Stimulated activated CD4-positive, alpha-beta T cell treated with anti-CD3 and anti-CD28 coated beads, TNF-alpha, amount 100 ng/mL, for 1 hour (primary cell): ENCODE data around the gene NEK7.

ENCODE experiments used
- DNase-seq, 3 donors: peaks; one replicate each; pipeline ENCODE4 v3.0.0-alpha.2; 2020; ENCODE audit warnings: low read depth in 3 of 3, low spot score in 1 of 3

NEK7 gene

DNA sequence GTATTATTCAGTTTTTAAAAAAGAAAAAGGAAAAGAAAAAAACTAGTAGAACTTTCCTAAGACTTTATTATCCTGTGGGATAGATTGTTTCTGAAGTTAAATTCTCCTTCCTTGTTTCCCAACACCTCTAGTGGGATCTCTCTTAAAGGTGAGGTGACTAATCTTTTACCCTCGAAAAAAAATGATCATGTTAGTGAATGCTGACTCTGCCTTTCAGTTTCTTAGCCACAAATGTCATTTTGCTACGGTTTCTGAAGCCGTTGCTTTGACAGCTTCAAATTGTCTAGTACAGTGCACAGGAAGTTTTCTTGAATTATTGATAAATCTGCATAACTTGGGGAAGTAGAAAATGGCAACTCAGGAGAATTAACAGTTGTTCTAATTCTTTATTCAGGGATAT, 13.0 kb upstream of the NEK7 start:
- no peak for DNase-seq

DNA sequence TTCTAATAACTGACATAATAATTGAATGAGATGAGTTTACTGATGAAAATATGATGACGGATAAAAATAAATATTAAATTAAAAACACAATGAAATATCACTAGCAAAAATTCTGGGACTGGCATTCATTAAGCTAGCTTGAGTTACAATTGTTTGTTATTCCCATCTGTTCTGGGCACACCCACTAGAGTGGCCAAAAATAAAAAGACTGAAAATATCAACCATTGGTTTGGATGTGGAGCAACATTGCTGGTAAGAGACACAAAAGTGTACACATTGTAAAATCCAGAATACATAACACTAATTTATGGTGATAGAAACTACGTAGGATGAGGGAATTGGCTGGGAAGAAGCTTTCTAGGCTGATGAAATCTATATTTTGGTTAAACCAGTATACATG, 9.6 kb upstream of the NEK7 start:
- DNase-seq = no peak

DNA sequence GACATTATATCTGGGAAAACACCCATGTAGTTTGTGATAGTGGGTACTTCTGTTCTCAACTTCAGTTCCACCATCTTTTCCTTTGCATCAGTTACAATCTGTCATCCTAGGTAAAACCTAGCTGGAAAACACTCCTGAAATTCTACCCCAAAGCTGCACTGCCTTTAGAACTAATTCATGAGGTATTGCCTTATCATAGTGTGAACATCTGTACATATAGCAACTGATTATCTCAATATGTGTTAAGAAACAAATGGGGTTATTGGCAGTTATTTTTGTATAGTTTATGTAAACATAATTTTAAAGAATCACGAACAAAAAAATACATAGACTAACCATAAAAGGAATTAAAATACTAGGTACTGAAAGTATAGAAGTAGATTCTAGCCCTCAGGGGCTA, 6.4 kb upstream of the NEK7 start:
- DNase-seq = no peak

DNA sequence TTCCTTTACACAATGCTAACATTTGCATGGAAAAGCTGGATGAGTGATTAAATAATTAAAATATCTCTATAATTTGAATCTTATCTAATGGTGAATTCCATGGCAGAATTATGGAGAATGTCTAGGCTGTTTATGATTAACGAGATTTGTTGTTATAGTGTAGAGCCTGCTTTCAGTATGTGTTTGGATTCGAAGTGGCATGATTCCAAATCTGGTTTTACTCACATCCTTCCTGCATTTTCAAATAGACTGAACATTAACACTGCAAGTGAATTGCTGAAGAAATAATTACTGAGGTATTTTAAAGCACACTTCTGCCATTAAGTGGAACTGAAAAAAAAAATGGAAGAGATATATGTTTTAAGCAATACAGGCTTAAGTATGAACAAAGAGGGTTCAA, 5.1 kb upstream of the NEK7 start:
- DNase-seq = no peak

DNA sequence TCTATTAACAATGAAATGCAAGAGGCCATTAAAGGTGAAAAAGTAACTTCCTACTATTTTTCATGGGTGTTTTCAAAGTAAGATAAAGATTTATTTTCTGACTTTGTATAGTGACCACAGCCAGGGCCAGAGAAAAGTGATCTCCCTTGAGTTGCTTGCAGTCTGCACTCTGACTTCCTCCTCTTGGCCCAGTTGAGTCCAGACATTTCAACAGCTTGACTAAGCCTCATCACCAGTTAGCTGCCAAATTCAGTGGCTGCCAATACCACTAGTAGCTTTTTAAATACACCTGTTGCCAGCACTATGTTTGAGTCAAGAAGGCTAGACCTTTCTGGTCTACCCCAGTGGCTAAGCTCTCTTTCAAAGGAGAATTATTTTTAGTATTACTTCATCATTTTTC, 3.7 kb upstream of the NEK7 start:
- no peak for DNase-seq

DNA sequence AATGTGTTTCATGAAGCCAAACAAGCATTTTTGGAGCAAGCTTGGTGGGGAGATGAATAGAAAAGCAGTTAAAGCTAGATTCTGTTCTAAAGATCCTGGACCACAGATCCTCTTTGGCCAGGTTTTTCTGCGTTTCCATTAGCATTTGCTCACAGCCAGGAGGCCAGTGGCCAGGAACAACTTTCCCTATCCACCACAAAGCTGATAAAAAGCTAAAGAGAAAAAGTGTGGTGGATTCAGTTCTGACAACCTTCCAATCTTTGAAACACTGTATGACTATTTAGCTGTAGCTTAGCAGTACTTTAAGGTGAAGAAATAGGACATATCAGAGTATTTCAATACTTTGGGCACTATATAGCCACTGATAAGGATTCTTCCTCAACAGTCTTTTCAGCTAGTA, 3.0 kb upstream of the NEK7 start:
- no peak for DNase-seq

DNA sequence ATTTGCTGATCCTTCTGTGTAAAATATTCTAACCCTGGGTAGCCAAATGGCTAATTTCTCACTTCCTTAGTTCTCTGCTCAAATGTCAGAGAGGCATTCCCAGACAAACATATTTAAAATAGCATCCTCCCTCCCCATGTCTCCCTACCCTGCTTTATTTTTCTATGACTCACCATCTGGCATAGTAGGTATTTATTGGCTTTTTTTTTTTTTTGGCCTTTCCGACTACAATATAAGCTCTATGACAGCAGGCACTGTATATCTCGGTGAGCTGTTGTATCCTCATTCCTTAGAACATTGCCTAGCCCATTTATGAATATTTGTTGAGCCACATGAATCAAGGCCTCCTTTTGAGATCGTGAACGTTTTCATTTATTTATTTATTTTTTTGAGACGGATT, 1.5 kb upstream of the NEK7 start:
- no peak for DNase-seq

DNA sequence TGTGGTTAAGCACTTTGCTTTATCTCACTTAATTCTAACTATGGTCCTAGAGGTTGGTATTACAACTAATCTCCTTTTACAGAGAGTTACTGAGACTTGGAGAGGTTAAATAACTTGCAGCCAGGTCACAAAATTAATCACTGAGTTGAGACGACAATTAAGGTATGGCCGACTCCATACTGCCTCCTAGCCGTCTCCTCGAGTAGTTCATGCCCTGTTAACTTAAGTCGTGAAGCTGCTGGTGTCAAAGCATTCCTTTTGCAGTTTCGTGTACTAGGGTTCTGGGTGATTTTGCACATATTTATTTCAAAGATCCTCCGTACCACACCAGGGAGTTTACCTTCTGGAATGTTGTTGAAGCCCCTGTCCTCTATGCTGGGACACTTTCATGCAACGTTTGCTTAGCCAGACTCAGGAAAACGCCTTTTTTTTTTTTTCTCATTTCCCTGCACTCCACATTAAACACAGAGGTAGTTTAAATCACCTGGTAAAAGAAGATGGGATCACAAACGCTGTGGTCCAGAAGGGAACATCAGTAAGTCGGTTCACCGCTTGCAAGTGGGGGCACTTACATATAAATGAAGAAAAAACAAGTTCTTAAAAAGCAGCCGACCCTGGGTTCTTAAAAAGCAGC, 570 bp upstream of the NEK7 start:
- DNase-seq = peak in 1 of 3 donors; percentile 48

DNA sequence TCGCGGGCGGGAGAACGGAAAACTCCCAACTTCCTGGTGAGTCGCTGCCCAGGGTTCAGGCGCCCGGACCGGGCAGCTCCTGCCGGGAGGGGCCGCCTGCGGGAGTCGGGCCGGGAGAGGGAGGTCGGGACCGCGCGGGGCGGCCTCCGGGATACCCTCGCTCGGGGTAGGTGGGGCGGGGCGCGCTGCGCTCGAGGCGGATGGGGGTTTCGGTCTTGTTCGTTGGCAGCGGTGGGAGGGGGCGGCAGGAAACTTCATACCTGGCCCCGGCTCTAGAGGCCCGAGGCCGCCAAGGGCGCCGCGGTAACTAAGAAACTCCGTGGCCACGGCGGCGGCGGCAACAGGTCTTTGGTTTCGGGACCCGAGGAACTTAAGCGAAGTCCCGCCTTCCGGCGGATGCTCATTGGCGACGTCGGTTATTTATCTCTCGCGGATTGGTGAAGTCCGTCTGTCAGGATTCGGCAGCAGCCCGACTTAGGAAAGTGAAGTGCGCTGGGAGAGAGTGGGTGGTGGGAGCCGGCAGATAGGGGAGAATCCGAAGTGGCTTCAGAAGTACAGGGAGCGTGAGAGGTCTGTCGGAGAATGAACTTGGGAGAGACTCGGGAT, 546 bp downstream of the NEK7 start:
- DNase-seq = peak in 2 of 3 donors; percentile 53 to 64

DNA sequence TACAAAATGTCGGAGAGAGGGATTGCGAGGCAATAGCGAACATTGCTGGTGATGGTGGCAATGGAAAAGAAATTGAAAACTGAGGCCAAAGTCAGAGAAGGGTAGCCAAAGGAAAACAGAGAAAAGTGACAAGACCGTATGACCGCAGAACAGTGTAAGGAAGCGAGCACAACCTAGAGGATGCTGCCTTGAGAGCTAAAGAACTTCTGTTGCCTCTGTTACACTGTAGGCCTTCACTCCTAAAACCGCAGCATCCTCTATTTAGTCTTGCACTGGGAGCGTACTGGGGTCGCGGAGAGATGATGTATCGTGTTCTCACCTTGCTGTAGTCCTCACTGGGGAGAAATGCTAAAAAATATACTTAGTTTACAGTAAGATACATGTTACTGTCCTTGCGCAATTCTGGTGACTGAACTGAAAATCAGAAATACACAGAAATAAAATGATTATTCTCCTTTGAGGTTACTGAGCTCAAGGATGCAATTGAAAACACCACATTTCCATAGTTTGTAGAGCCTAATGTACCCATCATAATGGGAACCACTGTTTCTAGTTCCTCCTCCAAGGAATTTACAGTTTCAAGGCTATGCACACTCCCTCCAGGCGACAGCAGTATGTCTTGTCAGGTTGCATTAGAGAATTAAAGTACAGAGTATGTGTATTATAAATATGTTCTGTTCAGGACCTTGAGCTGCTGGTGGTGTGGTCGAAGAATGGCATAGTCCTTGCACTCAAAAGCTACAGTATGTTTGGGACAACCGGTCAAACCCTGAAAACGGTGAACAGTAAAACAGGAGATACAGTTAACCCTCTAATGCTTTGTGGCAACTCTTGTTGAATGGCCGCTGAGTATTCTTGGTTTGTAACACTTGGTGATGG, 1.3 kb downstream of the NEK7 start:
- no peak for DNase-seq

DNA sequence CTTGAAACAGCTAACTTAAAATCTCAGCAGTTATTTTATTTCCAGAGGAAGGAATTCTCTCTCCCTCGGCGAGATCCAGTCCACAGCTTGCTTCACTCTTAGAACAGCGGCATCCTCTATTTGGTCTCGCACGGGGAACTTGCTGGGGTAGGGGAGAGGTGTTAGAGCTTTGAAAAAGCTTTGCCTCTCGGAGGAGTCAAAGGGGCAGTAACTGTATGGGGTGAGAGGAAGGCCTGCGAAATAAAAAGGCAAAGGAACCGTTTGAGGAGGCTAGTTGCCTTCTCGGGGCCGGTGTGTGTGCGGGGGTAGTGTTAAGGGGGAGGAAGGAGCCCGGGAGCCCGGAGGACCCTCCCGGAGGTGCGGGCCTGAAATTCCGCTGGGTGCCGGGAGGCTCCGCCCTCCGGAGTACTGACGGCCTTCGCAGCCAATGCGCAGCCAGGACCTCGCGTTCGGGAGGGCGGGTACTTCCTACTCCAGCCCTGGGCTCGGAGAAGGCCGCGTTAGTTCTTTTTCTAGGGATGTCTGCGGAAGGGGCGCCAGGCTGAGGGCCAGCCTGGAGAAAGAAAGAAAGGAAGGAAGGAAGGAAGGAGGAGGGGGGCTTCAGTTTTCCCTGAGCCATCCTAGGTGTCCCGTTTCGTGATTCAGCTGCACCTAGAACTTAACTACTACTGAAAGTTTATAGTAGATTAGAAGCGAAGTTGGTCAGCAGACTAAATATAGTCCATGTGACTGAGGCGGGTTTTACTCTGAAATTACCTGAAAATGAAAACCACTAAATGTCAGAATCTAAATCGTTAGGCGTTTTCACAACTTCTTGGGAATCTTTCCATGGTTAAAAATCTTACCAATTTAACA, 2.2 kb downstream of the NEK7 start:
- DNase-seq = peak in 2 of 3 donors; percentile 59 to 76

DNA sequence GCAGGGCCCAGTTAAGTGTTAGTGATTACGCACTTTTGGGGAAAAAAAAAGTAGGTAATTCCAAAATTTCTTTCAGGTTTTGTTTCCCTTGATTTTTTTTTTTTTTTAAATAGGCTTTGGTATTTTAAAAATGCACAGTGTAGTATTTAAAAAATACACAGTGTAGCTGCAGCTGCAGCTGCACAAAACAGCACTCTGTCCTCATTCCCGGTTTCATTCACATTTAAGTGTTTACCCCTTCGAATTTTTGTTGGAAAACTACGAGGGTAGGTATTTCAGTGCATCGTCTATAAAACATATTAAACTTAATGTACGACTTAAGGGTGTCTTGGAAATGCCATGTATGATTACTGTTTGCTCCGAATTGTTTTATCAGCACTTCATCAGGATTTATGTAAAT, 3.4 kb downstream of the NEK7 start:
- no peak for DNase-seq

DNA sequence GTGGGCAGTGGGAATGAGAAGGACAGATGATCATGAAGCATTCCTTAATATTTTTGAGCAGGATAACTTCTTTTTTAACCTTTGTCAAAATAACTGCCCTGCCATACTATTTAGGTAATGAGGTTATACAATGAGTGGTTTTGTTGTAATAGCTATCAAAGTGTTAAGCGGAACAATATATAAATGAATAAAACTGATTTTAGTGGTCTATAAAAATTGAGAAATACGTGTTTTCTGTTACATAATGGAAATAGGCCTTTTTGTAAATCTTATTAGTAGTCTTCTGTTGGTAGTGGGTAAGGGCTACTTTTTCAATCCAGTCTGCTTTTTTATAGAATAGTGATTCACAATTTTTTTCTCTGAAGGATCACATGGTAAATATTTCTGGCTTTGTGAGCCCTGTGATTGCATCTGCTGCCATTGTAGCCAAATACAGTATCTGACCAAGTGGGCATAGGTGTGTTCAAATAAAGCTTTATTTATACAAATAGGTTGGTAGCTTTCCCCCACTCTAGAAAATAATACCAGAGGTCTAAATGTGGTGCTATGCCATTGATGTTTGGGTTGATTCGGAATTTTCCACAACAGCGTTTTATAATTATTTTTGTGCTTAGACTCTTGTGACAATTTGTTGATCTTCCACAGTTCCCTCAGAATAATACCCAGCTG, 4.3 kb downstream of the NEK7 start:
- no peak for DNase-seq

DNA sequence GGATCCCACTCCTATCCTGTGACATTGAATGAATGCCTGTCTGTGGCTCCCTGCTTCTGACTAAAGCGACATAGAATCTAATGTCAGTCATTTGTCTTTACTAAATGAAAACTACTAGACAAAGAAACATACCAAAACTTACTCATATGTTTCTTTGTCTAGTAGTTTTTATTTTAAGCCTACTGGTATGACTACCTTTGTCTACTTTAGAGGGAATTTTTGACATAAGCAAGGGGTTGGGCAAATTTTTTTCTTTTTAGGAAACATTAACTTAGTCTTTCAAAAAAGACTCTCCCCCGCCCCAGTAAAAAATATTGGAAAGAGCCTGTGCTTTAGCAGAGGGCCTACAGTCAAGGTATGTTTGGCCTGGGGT, 4.9 kb downstream of the NEK7 start:
- no peak for DNase-seq

DNA sequence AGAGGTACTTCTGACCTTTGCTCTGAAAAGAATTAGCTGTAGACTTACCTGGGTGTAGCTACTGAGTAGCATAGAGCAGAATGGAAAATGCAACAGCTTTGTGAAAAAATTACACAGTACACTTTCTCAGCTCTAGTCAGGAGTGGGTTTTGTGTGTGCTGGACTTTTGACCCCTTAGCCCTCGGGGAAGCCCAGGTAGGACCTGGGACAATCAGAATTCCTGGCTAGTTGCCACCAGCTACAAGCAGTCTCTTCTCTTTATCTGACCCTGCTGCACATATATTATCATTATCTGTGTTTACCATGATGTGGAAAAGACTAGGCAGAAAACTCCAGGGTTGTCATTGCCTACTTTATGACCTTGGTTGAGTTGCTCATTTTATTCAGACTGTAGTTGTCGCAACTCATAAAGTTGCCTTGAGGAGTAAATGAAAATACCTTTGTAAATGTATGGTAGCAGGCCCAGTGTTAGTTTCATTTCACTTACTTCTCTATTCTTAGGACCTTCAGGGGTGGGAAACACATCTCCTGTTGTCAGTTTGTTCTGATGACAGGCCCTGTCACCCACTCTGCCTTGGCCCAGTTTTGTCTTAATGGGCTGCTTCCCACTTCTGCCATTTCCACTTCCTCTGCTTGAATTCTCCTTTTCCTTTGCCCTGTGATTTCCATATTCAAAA, 5.4 kb downstream of the NEK7 start:
- DNase-seq = no peak

DNA sequence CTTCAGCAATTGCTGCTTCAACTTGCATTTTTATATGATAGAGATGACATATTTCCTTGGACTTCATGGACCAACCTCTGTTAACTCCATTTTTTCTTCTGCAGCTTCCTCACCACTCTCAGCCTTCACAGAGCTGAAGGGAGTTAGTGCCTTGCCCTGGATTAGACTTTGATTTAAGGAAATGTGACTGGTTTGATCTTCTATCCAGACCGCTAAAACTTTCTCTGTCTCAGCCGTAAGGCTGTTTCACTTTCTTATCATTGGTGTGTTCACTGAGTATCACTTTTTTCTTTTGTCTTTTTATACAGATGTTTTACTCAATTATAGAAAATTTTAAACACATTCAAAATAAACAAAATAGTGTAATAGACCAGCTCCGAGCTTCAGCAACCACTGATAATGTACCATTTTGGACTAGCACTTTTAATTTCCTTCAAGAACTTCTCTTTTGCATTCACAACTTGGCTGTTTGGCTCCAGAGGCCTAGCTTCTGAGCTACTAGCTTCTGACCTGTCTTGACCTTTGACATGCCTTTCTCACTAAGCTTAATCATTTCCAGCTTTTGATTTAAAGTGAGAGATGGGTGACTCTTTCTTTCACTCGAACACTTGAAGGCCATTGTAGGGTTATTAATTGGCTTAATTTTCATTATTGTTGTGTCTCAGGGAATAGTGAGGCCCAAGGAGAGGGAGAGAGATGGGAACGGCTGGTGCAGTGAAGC, 9.3 kb downstream of the NEK7 start:
- DNase-seq = no peak

DNA sequence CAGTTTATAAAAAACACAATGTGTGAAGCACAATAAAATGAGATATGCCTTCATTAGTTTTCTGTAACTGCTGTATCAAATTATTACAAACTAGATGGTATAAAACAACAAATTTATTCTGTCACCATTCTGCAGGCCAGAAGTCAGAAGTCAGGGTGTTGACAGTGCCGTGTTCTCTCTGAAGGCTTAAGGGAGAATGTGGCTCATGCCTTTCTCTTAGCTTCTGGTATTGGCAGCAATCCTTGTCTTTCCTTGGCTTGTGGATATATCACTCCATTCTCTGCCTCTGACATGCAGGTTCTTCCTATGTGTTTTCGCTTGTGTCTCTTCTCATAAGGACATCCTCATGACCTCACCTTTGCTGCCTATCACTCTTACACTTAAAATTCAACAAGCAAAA, 10.1 kb downstream of the NEK7 start:
- DNase-seq = no peak

DNA sequence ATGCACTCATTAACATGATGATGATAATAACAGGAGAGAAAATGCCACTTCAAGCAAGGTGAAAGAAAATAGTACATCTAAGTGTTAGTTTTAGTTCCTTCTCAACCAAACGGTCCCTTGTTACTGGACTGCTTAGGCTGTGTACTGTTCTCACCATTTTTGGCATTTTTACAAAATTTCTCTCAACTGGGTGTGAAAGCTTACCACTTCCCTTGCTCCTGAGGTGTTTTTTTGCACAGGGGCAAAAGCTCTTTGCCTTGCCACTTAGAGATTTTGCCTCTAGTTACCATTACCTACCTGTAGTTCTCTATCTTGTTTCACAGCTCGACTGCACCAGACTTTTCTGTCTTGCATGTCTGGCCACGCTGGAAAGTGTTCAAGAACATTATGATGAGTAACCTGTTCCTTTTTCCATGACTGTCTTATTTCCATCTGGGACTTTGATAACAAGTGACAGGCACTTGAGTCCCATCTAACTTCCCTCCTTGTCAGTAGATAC, 10.7 kb downstream of the NEK7 start:
- DNase-seq = no peak

DNA sequence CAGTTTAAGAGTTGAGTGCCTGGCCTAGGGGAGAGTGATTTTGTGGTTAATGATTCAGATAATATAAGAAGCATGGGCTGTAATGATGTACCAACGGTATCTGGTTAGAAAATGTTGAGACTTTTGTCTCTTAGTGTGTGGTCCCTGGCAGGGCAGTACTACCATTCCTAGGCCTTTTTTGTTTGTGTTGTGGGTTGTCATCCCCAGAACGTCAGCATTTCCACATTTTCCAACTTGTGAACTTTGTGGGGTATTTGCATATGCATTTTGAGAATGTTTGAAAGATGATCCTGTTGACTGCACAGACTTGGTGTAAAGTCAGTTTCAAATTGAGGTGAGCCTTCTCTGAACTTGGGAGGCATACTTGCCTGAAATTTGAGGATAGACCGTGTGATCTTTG, 11.4 kb downstream of the NEK7 start:
- no peak for DNase-seq

DNA sequence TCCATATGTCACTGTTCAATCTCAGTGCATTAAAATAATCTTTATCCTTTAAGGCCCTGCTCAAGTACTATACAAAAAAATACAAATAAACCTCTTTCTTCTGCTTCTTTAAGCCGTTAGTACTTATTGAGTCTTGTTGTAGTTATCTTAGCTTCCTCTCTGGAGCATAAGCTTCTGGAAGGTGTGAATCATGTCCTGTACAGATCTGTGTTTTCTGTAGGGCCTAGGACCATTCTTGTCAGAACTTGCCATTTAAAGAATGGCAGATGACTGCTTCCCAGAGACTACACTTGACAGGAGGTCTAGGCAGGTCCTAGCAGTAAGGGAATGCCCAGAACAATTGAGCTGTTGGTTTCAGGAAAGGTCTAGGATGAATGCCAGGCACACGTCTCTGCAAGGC, 12.9 kb downstream of the NEK7 start:
- DNase-seq = no peak
